SU-DHL-6 (cell line): ENCODE data around the gene EIF3I.

ENCODE experiments used
- H2AFZ ChIP-seq: fragments of 200-600 bp; sonication (generic); 2 replicates; pipeline ENCODE4 v1.6.1; 2014; ENCODE audit warnings: low read depth, mild to moderate bottlenecking, moderate library complexity, mixed read lengths, antibody characterized with exemption, low read length; ENCODE audit not compliant: severe bottlenecking
- H3F3A ChIP-seq: fragments of 200-600 bp; shearing (Covaris generic); 2 replicates; pipeline ENCODE4 v1.6.0; 2016; ENCODE audit warnings: antibody characterized with exemption, mild to moderate bottlenecking; ENCODE audit not compliant: insufficient read depth
- H3K27ac ChIP-seq: fragments of 200-600 bp; sonication (generic); 2 replicates; pipeline ENCODE4 v1.5.1; 2016; ENCODE audit warnings: low read depth, mild to moderate bottlenecking, low read length, moderate library complexity, mixed read lengths
- H3K27me3 ChIP-seq: fragments of 200-600 bp; sonication (generic), shearing (Covaris generic); 2 replicates; pipeline ENCODE4 v1.6.0; 2014; ENCODE audit warnings: mild to moderate bottlenecking, low read length
- H3K36me3 ChIP-seq: fragments of 200-600 bp; sonication (generic); 2 replicates; pipeline ENCODE4 v1.6.1; 2014; ENCODE audit warnings: mild to moderate bottlenecking, low read length, mixed read lengths
- H3K4me2 ChIP-seq: fragments of 300-600, 200-600 bp; shearing (Covaris generic), sonication (generic); 2 replicates; pipeline ENCODE4 v1.6.0; 2014; ENCODE audit warnings: low read length, low read depth, mild to moderate bottlenecking; ENCODE audit not compliant: poor library complexity, severe bottlenecking
- H3K4me3 ChIP-seq: fragments of 200-600 bp; sonication (generic); 2 replicates; pipeline ENCODE4 v1.5.1; 2014; ENCODE audit warnings: antibody characterized with exemption, low read length, mild to moderate bottlenecking, mixed read lengths; ENCODE audit not compliant: insufficient read depth, poor library complexity, severe bottlenecking
- H3K79me2 ChIP-seq: fragments of 200-600 bp; sonication (generic); 2 replicates; pipeline ENCODE4 v1.6.1; 2014; ENCODE audit warnings: mild to moderate bottlenecking, low read length, moderate library complexity; ENCODE audit not compliant: insufficient read depth
- H3K9ac ChIP-seq: fragments of 200-600 bp; sonication (generic); 2 replicates; pipeline ENCODE4 v1.7.0; 2014; ENCODE audit warnings: mild to moderate bottlenecking, low read length
- H3K9me2 ChIP-seq: fragments of 200-600 bp; sonication (generic); replicated peaks from 2 replicates; pipeline ENCODE4 v1.6.1; 2014; ENCODE audit warnings: low read length; ENCODE audit not compliant: insufficient read depth
- H3K9me3 ChIP-seq: fragments of 200-600 bp; sonication (generic); 2 replicates; pipeline ENCODE4 v1.6.1; 2014; ENCODE audit warnings: low read length, mixed read lengths; ENCODE audit not compliant: insufficient read depth
- H4K20me1 ChIP-seq: fragments of 200-600 bp; sonication (generic); 2 replicates; pipeline ENCODE4 v1.6.1; 2014; ENCODE audit warnings: low read depth, mild to moderate bottlenecking, antibody characterized with exemption, low read length, moderate library complexity, mixed read lengths
- CTCF ChIP-seq: fragments of 200-600 bp; sonication (generic); IDR thresholded peaks from one replicate; pipeline ENCODE4 v1.5.1; 2017; ENCODE audit warnings: antibody characterized with exemption, mild to moderate bottlenecking, low read length, moderate library complexity; ENCODE audit not compliant: insufficient read depth, poor library complexity, severe bottlenecking
- EZH2phosphoT487 ChIP-seq: fragments of 200-600 bp; sonication (generic), shearing (Covaris generic); conservative IDR thresholded peaks from 2 replicates; pipeline ENCODE4 v1.6.1; 2018; ENCODE audit warnings: mild to moderate bottlenecking, antibody characterized with exemption, low read length, moderate library complexity, mixed read lengths

EIF3I gene

GRCh38 chr1:32184650-32185049, 37.6 kb upstream of the EIF3I start:
- TF ChIP-seq EZH2phosphoT487 (no peak), CTCF (no peak)
- Histone ChIP-seq H3K4me3 (no peak overlapping the region), H3K9me2 (no peaks in the 10 kb centered on the region), H3K4me2 (no peak overlapping the region), H3K79me2 (peaks cover 74% of the 10 kb centered on the region), H3K9me3 (no peaks in the 10 kb centered on the region), H2AFZ (no peak overlapping the region), H3K9ac (no peak overlapping the region), H3K36me3 (peaks cover 24% of the 10 kb centered on the region), H4K20me1 (peaks cover 4% of the 10 kb centered on the region; the same call in 1 of the 2 replicates), H3F3A (peaks cover 7% of the 10 kb centered on the region; the same call in 1 of the 2 replicates), H3K27me3 (no peaks in the 10 kb centered on the region), H3K27ac (no peak overlapping the region)

- Histone ChIP-seq H3K27me3 (no peaks in the 10 kb centered on the region), H3K4me3 (no peak overlapping the region), H3F3A (0 out of 2 replicates have a peak, but pooled peaks cover 1% of the 10 kb centered on the region), H2AFZ (no peak overlapping the region), H3K9me3 (no peaks in the 10 kb centered on the region), H3K9me2 (no peaks in the 10 kb centered on the region), H3K4me2 (no peak overlapping the region), H3K9ac (no peak overlapping the region), H4K20me1 (peaks cover 4% of the 10 kb centered on the region; the same call in 1 of the 2 replicates), H3K27ac (peak overlapping the region; percentile 11), H3K36me3 (peaks cover 24% of the 10 kb centered on the region), H3K79me2 (peaks cover 65% of the 10 kb centered on the region)
- no peak for TF ChIP-seq CTCF
- no peak for TF ChIP-seq EZH2phosphoT487
These were observed 36.1 kb upstream of the EIF3I start for GRCh38 chr1:32186077-32186476.

DNA sequence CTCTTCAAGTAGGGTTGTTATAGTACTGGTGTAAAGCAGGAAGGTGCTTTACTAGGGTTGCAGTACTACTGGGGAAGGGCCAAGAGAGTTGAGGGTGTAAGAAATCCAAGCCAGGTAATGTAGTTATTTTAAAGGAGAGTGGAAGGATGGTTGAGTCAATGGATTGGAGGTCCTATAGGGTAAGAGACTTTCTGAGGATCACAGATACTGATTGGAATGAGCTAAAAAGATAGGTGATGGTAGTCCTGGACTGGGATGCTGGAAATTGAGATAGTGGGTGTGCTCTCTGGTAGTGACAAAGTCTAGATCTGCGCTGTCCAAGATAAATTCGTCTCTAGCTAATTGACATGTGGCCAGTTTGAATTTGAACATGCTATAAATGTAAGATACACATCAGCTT, 35.7 kb upstream of the EIF3I start:
- H3K27ac ChIP-seq, result peak overlapping the region; percentile 11
- TF ChIP-seq CTCF, result no peak
- TF ChIP-seq EZH2phosphoT487, result no peak
- no peaks in the 10 kb centered on the region for H3K9me3 ChIP-seq
- peaks cover 4% of the 10 kb centered on the region; the same call in 1 of the 2 replicates for H4K20me1 ChIP-seq
- no peak overlapping the region for H3K4me2 ChIP-seq
- H3K79me2 ChIP-seq, result peaks cover 61% of the 10 kb centered on the region
- no peak overlapping the region for H3K4me3 ChIP-seq
- H3K27me3 ChIP-seq, result no peaks in the 10 kb centered on the region
- no peak overlapping the region for H2AFZ ChIP-seq
- H3K9me2 ChIP-seq, result no peaks in the 10 kb centered on the region
- H3K9ac ChIP-seq, result no peak overlapping the region
- peaks cover 27% of the 10 kb centered on the region for H3K36me3 ChIP-seq
- H3F3A ChIP-seq, result no peaks in the 10 kb centered on the region
